Muscle layer of duodenum (tissue), 2 donors: ENCODE results near the gene GTF2F1.

Source experiments
- H3K27ac ChIP-seq: one replicate; pipeline ENCODE4 v1.7.0; 2013; ENCODE audit warnings: mild to moderate bottlenecking, low read length
- H3K27me3 ChIP-seq: one replicate; pipeline ENCODE4 v1.7.0; 2013; ENCODE audit warnings: low read depth, mild to moderate bottlenecking, control low read depth, low read length
- H3K36me3 ChIP-seq, 2 donors: one replicate each; pipeline ENCODE4 v1.7.0; 2013; ENCODE audit warnings: low read length in 2 of 2, control low read depth in 1 of 2, mild to moderate bottlenecking in 1 of 2; ENCODE audit not compliant: insufficient read depth in 2 of 2, control insufficient read depth in 1 of 2
- H3K4me1 ChIP-seq, 2 donors: one replicate each; pipeline ENCODE4 v1.7.0; 2013; ENCODE audit warnings: low read length in 2 of 2, mild to moderate bottlenecking in 2 of 2, control low read depth in 1 of 2, moderate library complexity in 1 of 2; ENCODE audit not compliant: insufficient read depth in 2 of 2, control insufficient read depth in 1 of 2
- H3K4me3 ChIP-seq, 2 donors: one replicate each; pipeline ENCODE4 v1.7.0; 2013; ENCODE audit warnings: low read length in 2 of 2, low read depth in 1 of 2, mild to moderate bottlenecking in 1 of 2
- H3K9me3 ChIP-seq, 2 donors: one replicate each; pipeline ENCODE4 v1.7.0; 2013; ENCODE audit warnings: low read length in 2 of 2, control low read depth in 1 of 2, mild to moderate bottlenecking in 1 of 2; ENCODE audit not compliant: control insufficient read depth in 1 of 2
- donor health status: healthy.

Gene GTF2F1

DNA sequence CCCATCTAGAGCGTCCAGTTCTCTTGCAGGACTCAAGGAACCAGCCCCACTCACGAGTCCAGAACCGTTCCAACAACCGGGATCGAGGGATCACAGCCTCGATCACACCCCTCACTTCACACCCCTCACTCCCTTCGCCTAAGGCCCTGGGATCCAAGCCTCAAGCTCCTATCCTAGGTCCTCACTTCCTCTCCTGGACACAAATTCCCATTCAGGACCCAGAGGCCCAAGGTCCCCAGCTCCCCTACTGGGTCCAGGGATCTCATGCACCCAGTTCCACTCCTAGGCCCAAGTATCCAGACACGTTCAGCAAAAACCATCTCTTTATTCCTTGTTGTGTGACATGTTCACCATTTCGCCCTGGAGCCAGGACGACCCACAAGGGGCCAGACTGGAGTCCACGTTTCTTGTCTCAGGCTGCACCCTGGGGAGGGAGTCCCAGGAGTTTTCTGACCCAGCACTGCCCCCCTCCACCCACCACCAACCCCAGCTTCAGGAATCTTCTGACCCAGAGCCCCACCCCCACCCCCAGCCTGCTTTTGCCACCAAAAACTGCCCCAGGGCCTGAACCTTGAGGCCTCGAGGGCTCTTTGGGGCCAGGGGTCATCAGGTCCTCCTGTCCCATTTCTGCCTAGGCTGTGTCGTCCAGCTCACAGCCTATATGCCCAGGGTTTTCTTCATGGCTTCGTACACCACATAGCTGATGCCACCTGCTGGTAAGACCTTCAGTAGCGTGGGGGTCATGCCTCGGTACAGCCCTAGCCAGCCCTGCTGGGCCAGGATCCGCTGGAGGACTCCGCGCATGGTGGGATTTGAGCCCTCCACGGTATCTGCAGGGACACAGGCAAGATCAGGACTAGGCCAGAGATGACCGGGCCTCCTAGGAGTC, 33.0 kb upstream of the GTF2F1 start:
- peaks cover 0 to 9% of the 10 kb centered on the region in 2 donors for H3K36me3 ChIP-seq
- H3K27me3 ChIP-seq = no peaks in the 10 kb centered on the region
- H3K4me1 ChIP-seq = peaks cover 10 to 32% of the 10 kb centered on the region in 2 donors
- no peaks in the 10 kb centered on the region for H3K9me3 ChIP-seq
- peak overlapping the region in 1 of 2 donors; percentile 41 for H3K4me3 ChIP-seq
- H3K27ac ChIP-seq = peak overlapping the region; percentile 75

- Histone ChIP-seq H3K36me3 (peaks cover under 1 to 17% of the 10 kb centered on the region in 2 donors), H3K4me3 (peak overlapping the region in 1 of 2 donors; percentile 41), H3K4me1 (peaks cover 10 to 33% of the 10 kb centered on the region in 2 donors), H3K27ac (peak overlapping the region; percentile 75), H3K9me3 (no peaks in the 10 kb centered on the region), H3K27me3 (no peaks in the 10 kb centered on the region)
Observed at GRCh38 chr19:6424939-6425731, 32.2 kb upstream of the GTF2F1 start.

DNA sequence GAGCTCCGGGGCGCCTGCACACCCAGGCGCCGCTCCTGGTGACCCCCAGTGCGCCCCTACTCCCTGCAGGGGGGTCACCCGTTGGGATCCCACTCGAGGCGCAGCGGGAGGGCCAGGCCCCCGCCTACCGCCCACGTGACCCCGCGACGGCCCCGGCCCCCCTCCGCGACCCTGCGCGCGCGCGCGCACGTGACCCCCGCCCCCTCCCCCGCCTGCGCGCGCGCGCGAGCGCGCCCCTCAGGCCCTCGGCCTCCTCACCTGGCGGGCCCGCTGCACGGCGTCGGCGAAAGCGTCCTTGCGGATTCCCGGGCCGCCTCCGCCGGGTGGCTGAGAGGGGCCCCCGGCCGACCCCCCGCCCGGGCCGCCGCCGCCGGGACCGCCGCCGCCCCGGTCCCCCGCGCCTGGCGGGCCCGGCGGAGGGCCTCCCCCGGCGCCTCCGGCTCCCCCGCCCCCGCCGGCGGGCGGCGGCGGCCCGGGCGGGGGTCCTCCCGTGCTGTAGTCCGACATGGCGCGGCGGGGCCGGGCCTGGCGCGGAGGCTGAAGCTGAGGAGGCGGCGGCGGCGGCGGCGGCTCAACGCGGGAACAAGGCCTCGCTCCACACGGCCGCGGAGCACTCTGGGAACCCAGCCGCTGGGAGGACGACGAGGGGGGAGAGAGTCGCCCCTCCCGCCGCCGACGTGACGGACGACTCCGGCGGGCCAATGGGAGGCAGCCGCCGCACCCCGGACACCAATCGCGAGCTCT, 31.4 kb upstream of the GTF2F1 start, which contains the start of gene KHSRP:
Gene KHSRP (minus strand): TSS at position 617 of the 744 bp plus-strand sequence. CDS start 110 bp downstream, at position 507.
- H3K27ac ChIP-seq = peak within 1 kb of the TSS; percentile 80
- H3K4me3 ChIP-seq = peak within 1 kb of the TSS; percentile 87 to 90
- no peaks in the 10 kb centered on the region for H3K9me3 ChIP-seq
- H3K27me3 ChIP-seq = no peaks in the 10 kb centered on the region
- H3K36me3 ChIP-seq = peaks cover 8 to 25% of the 10 kb centered on the region in 2 donors
- peaks cover 10 to 33% of the 10 kb centered on the region in 2 donors for H3K4me1 ChIP-seq

GRCh38 chr19:6423499-6424194, 30.7 kb upstream of the GTF2F1 start:
- H3K9me3 ChIP-seq = no peaks in the 10 kb centered on the region
- H3K27ac ChIP-seq = peak overlapping the region; percentile 80
- H3K4me3 ChIP-seq = peak overlapping the region; percentile 87 to 90
- peaks cover 10 to 33% of the 10 kb centered on the region in 2 donors for H3K4me1 ChIP-seq
- H3K27me3 ChIP-seq = no peaks in the 10 kb centered on the region
- H3K36me3 ChIP-seq = peaks cover 15 to 32% of the 10 kb centered on the region in 2 donors

DNA sequence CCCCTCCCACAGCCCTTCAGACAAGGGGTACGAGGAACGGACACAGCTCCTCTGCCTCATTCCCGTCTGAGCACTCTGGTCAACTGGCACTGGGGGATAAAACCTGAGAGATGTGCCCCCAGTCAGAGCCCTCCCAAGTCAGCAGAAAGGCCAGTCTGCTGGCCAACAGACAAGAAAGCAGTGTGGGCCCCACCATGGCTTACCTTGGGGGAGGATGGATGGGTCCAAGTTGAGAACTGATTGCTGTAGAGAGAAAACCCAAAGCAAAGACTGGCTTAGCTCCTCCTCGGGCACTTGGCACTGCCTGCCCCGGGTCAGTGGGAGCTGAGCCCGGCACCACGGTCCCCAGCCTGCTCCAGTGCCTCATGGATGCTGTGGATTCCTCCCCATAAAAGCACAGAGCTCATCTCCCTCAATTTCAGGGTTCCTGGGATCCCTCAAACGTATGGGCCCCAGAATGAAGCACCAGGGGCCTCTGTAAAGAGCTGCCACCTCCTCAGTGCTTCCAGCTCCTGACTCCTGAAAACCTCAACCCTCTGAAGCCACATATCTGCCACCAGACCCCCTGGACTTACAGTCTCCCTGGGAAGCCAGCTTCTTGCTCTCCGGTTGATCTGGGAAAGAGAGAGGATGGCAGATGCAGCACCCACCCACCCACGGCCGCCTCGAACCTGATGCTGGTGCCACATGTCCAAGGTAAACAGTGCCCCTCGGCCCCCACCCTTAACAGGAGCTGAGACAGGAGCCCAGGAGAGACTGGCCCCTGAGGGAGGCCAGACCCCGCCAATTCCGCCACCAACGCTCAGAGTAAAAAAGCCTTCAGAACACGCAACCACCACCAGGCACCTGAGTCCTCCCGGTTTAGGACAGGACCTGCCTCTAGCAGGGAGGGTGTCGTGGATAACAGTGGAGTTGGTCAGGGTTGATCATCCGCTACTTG, 28.4 kb upstream of the GTF2F1 start:
- H3K27me3 ChIP-seq = no peaks in the 10 kb centered on the region
- H3K36me3 ChIP-seq = peaks cover 30 to 55% of the 10 kb centered on the region in 2 donors
- H3K9me3 ChIP-seq = no peaks in the 10 kb centered on the region
- no peak overlapping the region for H3K4me3 ChIP-seq
- H3K4me1 ChIP-seq = peaks cover 10 to 33% of the 10 kb centered on the region in 2 donors
- no peak overlapping the region for H3K27ac ChIP-seq

GRCh38 chr19:6418562-6418932, 25.6 kb upstream of the GTF2F1 start:
- peaks cover 10 to 26% of the 10 kb centered on the region in 2 donors for H3K4me1 ChIP-seq
- peaks cover 37 to 79% of the 10 kb centered on the region in 2 donors for H3K36me3 ChIP-seq
- H3K27ac ChIP-seq = no peak overlapping the region

DNA sequence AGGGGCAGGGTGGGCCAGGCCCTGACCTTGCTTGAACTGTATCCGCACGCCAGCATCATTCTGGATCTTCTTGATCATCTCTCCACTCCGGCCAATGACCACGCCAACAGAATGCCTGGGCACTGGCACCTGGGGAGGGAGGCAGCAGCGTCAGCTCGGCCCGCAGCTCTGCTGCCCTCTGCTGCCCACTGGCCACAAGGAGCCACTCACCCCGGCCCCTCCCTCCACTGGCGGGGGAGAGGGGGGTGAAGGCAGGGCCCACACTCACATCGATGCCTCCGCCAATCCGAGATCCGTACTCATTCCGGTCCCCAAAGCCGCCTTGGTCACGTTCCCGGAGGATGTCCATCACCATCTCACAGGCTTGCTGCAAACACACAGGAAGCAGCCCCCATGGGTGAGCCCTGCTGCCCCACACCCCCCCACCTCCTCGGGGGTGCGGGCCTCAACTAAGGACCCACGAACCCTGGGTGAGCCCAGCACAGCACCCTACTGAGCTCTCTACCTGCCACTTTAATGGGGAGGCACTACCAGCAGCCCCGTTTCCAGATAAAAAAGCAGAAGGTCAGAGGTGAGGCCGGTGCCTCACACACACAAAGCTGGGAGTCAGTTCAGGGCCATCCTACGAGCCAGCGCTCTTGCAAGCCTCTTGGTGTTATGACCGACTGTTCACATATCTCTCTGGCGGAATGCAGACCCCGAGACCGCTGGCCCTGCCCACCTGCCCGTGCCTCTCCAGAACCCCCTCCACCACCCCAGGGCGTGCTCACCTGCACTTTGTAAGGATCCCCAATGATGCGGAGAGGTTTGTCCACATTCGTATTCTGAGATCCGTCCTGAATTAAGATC, 25.0 kb upstream of the GTF2F1 start:
- Histone ChIP-seq H3K4me1 (peaks cover 6 to 20% of the 10 kb centered on the region in 2 donors), H3K36me3 (peaks cover 37 to 79% of the 10 kb centered on the region in 2 donors), H3K4me3 (no peak overlapping the region), H3K27ac (no peak overlapping the region), H3K9me3 (no peaks in the 10 kb centered on the region), H3K27me3 (no peaks in the 10 kb centered on the region)

More at GRCh38 chr19:6418562-6418932, 25.6 kb upstream of the GTF2F1 start:
- Histone ChIP-seq H3K4me3 (no peak overlapping the region), H3K27me3 (no peaks in the 10 kb centered on the region), H3K9me3 (no peaks in the 10 kb centered on the region)

DNA sequence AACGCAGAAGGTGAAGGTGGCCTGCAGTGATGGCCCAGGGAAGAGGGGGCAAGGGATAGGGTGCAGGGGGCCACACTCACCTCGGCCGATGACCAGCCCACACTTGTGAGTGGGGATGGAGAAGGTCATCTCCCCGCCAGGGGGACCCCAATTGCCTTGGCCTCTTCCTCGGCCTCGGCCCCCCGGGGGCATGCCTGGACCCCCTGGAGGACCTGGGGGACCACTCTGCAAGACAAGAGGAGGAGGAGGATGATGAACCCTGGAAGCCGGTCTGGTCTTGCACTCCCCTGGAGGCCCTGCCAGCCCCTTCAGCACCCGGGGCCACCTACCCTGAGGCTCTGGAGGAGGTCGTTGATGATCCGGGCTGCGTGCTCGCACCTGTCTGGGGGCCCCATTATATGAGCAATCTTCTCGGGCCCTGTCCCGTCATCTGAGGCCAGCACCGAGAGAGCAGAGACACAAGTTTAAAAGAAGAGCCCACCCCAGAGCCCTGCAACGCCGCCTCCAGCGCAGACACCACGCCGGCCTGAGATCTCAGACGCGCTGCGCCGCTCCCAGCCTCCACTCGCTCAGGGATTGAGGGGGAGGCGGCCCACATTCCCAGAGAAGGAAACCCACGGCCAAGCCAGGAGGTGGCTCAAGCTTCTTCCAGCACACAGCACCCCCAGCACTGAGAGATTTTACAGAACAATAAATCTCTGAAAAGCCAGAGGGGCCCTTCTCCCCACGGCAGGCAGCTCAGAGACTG, 23.9 kb upstream of the GTF2F1 start:
- H3K27me3 ChIP-seq = no peaks in the 10 kb centered on the region
- no peak overlapping the region for H3K4me3 ChIP-seq
- H3K9me3 ChIP-seq = no peaks in the 10 kb centered on the region
- peaks cover 37 to 78% of the 10 kb centered on the region in 2 donors for H3K36me3 ChIP-seq
- H3K27ac ChIP-seq = no peak overlapping the region
- peaks cover 0 to 16% of the 10 kb centered on the region in 2 donors for H3K4me1 ChIP-seq
